Liver (tissue), 9 donors: ENCODE data around the gene EGFR. TPM values are rescaled to one million over a fixed set of nuclear protein-coding genes. Genes with fewer than 3 reads are reported as not detected.

Experiments used
- DNase-seq: peaks from one replicate; pipeline ENCODE4 v3.0.0-alpha.2; 2017; ENCODE audit warnings: low spot score
- H3K27ac ChIP-seq, 2 donors: one replicate each; pipeline ENCODE4 v1.7.0; 2013; ENCODE audit warnings: inconsistent platforms in 2 of 2, low read length in 2 of 2, control low read depth in 1 of 2, low read depth in 1 of 2, mild to moderate bottlenecking in 1 of 2
- H3K27me3 ChIP-seq, 4 donors: one replicate each; pipeline versions ENCODE4 v1.6.1 to v1.7.0; 2013; ENCODE audit warnings: low read length in 3 of 4, inconsistent platforms in 1 of 4, mild to moderate bottlenecking in 1 of 4, moderate library complexity in 1 of 4; ENCODE audit not compliant: control insufficient read depth in 4 of 4, insufficient read depth in 4 of 4
- H3K36me3 ChIP-seq, 4 donors: one replicate each; pipeline versions ENCODE4 v1.6.1 to v1.7.0; 2013; ENCODE audit warnings: low read length in 3 of 4, mild to moderate bottlenecking in 3 of 4, low read depth in 1 of 4, moderate library complexity in 1 of 4; ENCODE audit not compliant: control insufficient read depth in 4 of 4, insufficient read depth in 3 of 4
- H3K4me1 ChIP-seq, 4 donors: one replicate each; pipeline versions ENCODE4 v1.6.1 to v1.7.0; 2013; ENCODE audit warnings: low read length in 3 of 4, mild to moderate bottlenecking in 3 of 4, moderate library complexity in 1 of 4; ENCODE audit not compliant: control insufficient read depth in 4 of 4, insufficient read depth in 4 of 4
- H3K4me3 ChIP-seq, 3 donors: one replicate each; pipeline versions ENCODE4 v1.6.1 to v1.7.0; 2013; ENCODE audit warnings: low read length in 3 of 3, control low read depth in 1 of 3, low read depth in 1 of 3, mild to moderate bottlenecking in 1 of 3
- H3K9ac ChIP-seq, 2 donors: one replicate each; pipeline ENCODE4 v1.7.0; 2013; ENCODE audit warnings: low read length in 2 of 2, mild to moderate bottlenecking in 2 of 2, moderate library complexity in 2 of 2, control low read depth in 1 of 2, low read depth in 1 of 2
- H3K9me3 ChIP-seq, 4 donors: one replicate each; pipeline versions ENCODE4 v1.6.1 to v1.7.0; 2013; ENCODE audit warnings: low read length in 3 of 4; ENCODE audit not compliant: control insufficient read depth in 4 of 4
- ATF3 ChIP-seq: IDR thresholded peaks from 2 replicates; pipeline ENCODE4 v1.6.1; 2016; ENCODE audit warnings: antibody characterized with exemption
- CTCF ChIP-seq: fragments of 150-350 bp; IDR thresholded peaks from 2 replicates; pipeline ENCODE4 v1.5.1; 2017; ENCODE audit warnings: improper control_type of control experiment, low read depth, low read length; ENCODE audit not compliant: missing input control
- EGR1 ChIP-seq, 2 donors: IDR thresholded peaks; 2 replicates each; pipeline ENCODE4 v1.6.1; 2016 to 2018; ENCODE audit warnings: antibody characterized with exemption in 2 of 2, low read depth in 2 of 2
- FOXA1 ChIP-seq: IDR thresholded peaks from 2 replicates; pipeline ENCODE4 v1.6.1; 2016; ENCODE audit warnings: antibody characterized with exemption
- FOXA2 ChIP-seq: IDR thresholded peaks from 2 replicates; pipeline ENCODE4 v1.6.1; 2016; ENCODE audit warnings: antibody characterized with exemption
- GABPA ChIP-seq, 2 donors: IDR thresholded peaks in 1 of 2; conservative IDR thresholded peaks in 1 of 2; 2 replicates each; pipeline ENCODE4 v1.6.1; 2016; ENCODE audit warnings: antibody characterized with exemption in 2 of 2, mild to moderate bottlenecking in 1 of 2, moderate library complexity in 1 of 2
- HNF4A ChIP-seq, 2 donors: conservative IDR thresholded peaks; 2 replicates each; pipeline ENCODE4 v1.6.1; 2016; ENCODE audit warnings: antibody characterized with exemption in 2 of 2, mild to moderate bottlenecking in 2 of 2
- HNF4G ChIP-seq: IDR thresholded peaks from 2 replicates; pipeline ENCODE4 v1.6.1; 2016; ENCODE audit warnings: antibody characterized with exemption
- JUND ChIP-seq, 2 donors: IDR thresholded peaks; 2 replicates each; pipeline ENCODE4 v1.6.1; 2016; ENCODE audit warnings: antibody characterized with exemption in 2 of 2
- MAX ChIP-seq: IDR thresholded peaks from 2 replicates; pipeline ENCODE4 v1.6.1; 2016; ENCODE audit warnings: antibody characterized with exemption
- NR2F2 ChIP-seq: IDR thresholded peaks from 2 replicates; pipeline ENCODE4 v1.6.1; 2016; ENCODE audit warnings: antibody characterized with exemption
- RAD21 ChIP-seq, 2 donors: IDR thresholded peaks; 2 replicates each; pipeline ENCODE4 v1.6.1; 2016; ENCODE audit warnings: antibody characterized with exemption in 2 of 2, mild to moderate bottlenecking in 2 of 2
- REST ChIP-seq: IDR thresholded peaks from 2 replicates; pipeline ENCODE4 v1.6.1; 2016; ENCODE audit warnings: antibody characterized with exemption, mild to moderate bottlenecking
- RXRA ChIP-seq, 2 donors: IDR thresholded peaks; 2 replicates each; pipeline ENCODE4 v1.6.1; 2017 to 2018; ENCODE audit warnings: antibody characterized with exemption in 2 of 2, mild to moderate bottlenecking in 1 of 2
- SP1 ChIP-seq: IDR thresholded peaks from 2 replicates; pipeline ENCODE4 v1.6.1; 2018; ENCODE audit warnings: antibody characterized with exemption, mild to moderate bottlenecking
- YY1 ChIP-seq: IDR thresholded peaks from 2 replicates; pipeline ENCODE4 v1.6.1; 2016; ENCODE audit warnings: antibody characterized with exemption, mild to moderate bottlenecking
- ZBTB33 ChIP-seq: IDR thresholded peaks from 2 replicates; pipeline ENCODE4 v1.6.1; 2016; ENCODE audit warnings: antibody characterized with exemption
- WGBS: extraction: QIAGEN DNeasy Blood & Tissue Kit; methylation state at CpG from one replicate; pipeline ENCODE4 v1.1.7; 2013; 5-methylcytosine and 5-hydroxymethylcytosine counted together
- polyA plus RNA-seq, 2 donors: library from polyadenylated mRNA; stranded (reverse) in 1 of 2; unstranded in 1 of 2; fragments of 200-250 nt in 1 of 2; fragments of >200 nt in 1 of 2; fragmentation: Nextera tagmentation in 1 of 2; extraction: Ambion mirVana in 1 of 2; gene quantifications; one replicate each; pipeline versions ENCODE4 v1.2.1 to v1.2.3, GENCODE V29; 2013 to 2015
- total RNA-seq, 2 donors: library from RNA; depleted of rRNA; stranded (reverse); fragments of >200 nt; gene quantifications; one replicate each; pipeline ENCODE4 v1.2.3, GENCODE V29; 2014
- donor health status: healthy.
- donor health status: healthy.
- donor health status: healthy.
- donor health status: healthy.
- donor health status: healthy.

The EGFR gene
- total and polyA plus RNA-seq, 4 donors = 22.6 to 37.0 (median 27.7) TPM

- H3K9ac ChIP-seq = no peak overlapping the region
- TF ChIP-seq FOXA1 = no peak
- TF ChIP-seq GABPA (IDR thresholded peaks at IDR 0.05 in 1 of 2, conservative IDR thresholded peaks at IDR 0.05 in 1 of 2) = no peak
- TF ChIP-seq RXRA (IDR thresholded peaks at IDR 0.05) = no peak
- no peak for TF ChIP-seq NR2F2
- no peak for TF ChIP-seq HNF4G
- TF ChIP-seq REST = no peak
- TF ChIP-seq SP1 = no peak
- no peak for TF ChIP-seq FOXA2
- no peak for TF ChIP-seq ZBTB33
- TF ChIP-seq JUND (IDR thresholded peaks at IDR 0.05) = no peak
- TF ChIP-seq YY1 = no peak
- TF ChIP-seq HNF4A (conservative IDR thresholded peaks at IDR 0.05) = no peak
- TF ChIP-seq EGR1 (IDR thresholded peaks at IDR 0.05; ENCODE audit: low read depth in 2 of 2) = no peak
- TF ChIP-seq CTCF = no peak
- no peak for TF ChIP-seq MAX
- peaks cover 0 to 2% (median under 1%) of the 10 kb centered on the region in 4 donors for H3K4me1 ChIP-seq
- no peak overlapping the region for H3K4me3 ChIP-seq
- DNase-seq = no peak
- H3K9me3 ChIP-seq = no peaks in the 10 kb centered on the region
- no peaks in the 10 kb centered on the region for H3K27me3 ChIP-seq
- WGBS = 84% methylated on average over 14 of the region's 14 CpGs
- no peaks in the 10 kb centered on the region for H3K36me3 ChIP-seq
- no peak overlapping the region for H3K27ac ChIP-seq
Observed at GRCh38 chr7:55110282-55110992, 91.6 kb downstream of the EGFR start.

GRCh38 chr7:55110993-55111361 lies 92.2 kb downstream of the EGFR start:
- no peak overlapping the region for H3K9ac ChIP-seq
- no peak overlapping the region for H3K4me3 ChIP-seq
- DNase-seq = no peak
- no peaks in the 10 kb centered on the region for H3K36me3 ChIP-seq
- no peaks in the 10 kb centered on the region for H3K27me3 ChIP-seq
- peaks cover 0 to 2% (median under 1%) of the 10 kb centered on the region in 4 donors for H3K4me1 ChIP-seq
- WGBS = 91% methylated on average over 9 of the region's 9 CpGs
- no peak overlapping the region for H3K27ac ChIP-seq
- no peaks in the 10 kb centered on the region for H3K9me3 ChIP-seq
- TF ChIP-seq CTCF (no peak), RAD21 (IDR thresholded peaks at IDR 0.05) (no peak), MAX (no peak), ATF3 (no peak), NR2F2 (no peak), RXRA (IDR thresholded peaks at IDR 0.05) (no peak), JUND (IDR thresholded peaks at IDR 0.05) (no peak), YY1 (no peak), ZBTB33 (no peak), EGR1 (IDR thresholded peaks at IDR 0.05; ENCODE audit: low read depth in 2 of 2) (no peak), HNF4A (conservative IDR thresholded peaks at IDR 0.05) (no peak), FOXA2 (no peak), SP1 (no peak), HNF4G (no peak)
